Stimulated activated naive CD8-positive, alpha-beta T cell treated with anti-CD3 and anti-CD28 coated beads, Interleukin-15, amount 100 ng/mL, for 72 hours (primary cell): ENCODE results near the gene BMPR1B.
"Not testable (repeated sequence)": the region's sequence is repeated elsewhere in the genome, so short reads cannot be mapped to it uniquely, and the experiment has no call there.

Experiments used
- ATAC-seq: fragments of 150-1000 bp; cut with Tn5 transposase; 2 replicates; pipeline ENCODE4 v1.10.0; 2021; ENCODE audit warnings: mild to moderate bottlenecking, moderate library complexity
- DNase-seq, 2 donors: peaks; one replicate each; pipeline ENCODE4 v3.0.0; 2021 to 2022
- H3K27ac Mint-ChIP-seq, 2 donors: one replicate each; pipeline ENCODE4 v1.8.0; 2022; ENCODE audit warnings: mild to moderate bottlenecking in 2 of 2, mixed read lengths in 2 of 2, moderate library complexity in 2 of 2
- H3K27me3 Mint-ChIP-seq: one replicate; pipeline ENCODE4 v1.8.0; 2022; ENCODE audit warnings: mixed read lengths
- H3K4me1 Mint-ChIP-seq: one replicate; pipeline ENCODE4 v1.8.0; 2022; ENCODE audit warnings: mild to moderate bottlenecking, mixed read lengths
- H3K4me3 Mint-ChIP-seq, 2 donors: one replicate each; pipeline ENCODE4 v1.8.0; 2022; ENCODE audit warnings: mild to moderate bottlenecking in 2 of 2, mixed read lengths in 2 of 2, moderate library complexity in 1 of 2
- H3K9me3 Mint-ChIP-seq, 2 donors: one replicate each; pipeline ENCODE4 v1.8.0; 2022; ENCODE audit warnings: mixed read lengths in 2 of 2

Gene BMPR1B

GRCh38 chr4:95038791-95039190, 281.0 kb downstream of the BMPR1B start:
- H3K9me3 Mint-ChIP-seq = peaks cover 5 to 6% of the 10 kb centered on the region in 2 donors
- H3K4me1 Mint-ChIP-seq = no peaks in the 10 kb centered on the region
- ATAC-seq = no peak
- H3K27ac Mint-ChIP-seq = no peak overlapping the region
- DNase-seq = no peak
- H3K4me3 Mint-ChIP-seq = no peak overlapping the region
- no peaks in the 10 kb centered on the region for H3K27me3 Mint-ChIP-seq

- H3K27me3 Mint-ChIP-seq = no peaks in the 10 kb centered on the region
- ATAC-seq (no peak), DNase-seq (no peak)
- no peaks in the 10 kb centered on the region for H3K4me1 Mint-ChIP-seq
- H3K9me3 Mint-ChIP-seq = no peaks in the 10 kb centered on the region
- no peak overlapping the region for H3K4me3 Mint-ChIP-seq
- no peak overlapping the region for H3K27ac Mint-ChIP-seq
Observed at GRCh38 chr4:95044324-95044837, 286.6 kb downstream of the BMPR1B start.

- DNase-seq = no peak
- no peak overlapping the region for H3K27ac Mint-ChIP-seq
- H3K9me3 Mint-ChIP-seq = no peaks in the 10 kb centered on the region
- no peaks in the 10 kb centered on the region for H3K4me1 Mint-ChIP-seq
- H3K4me3 Mint-ChIP-seq = no peak overlapping the region
- no peaks in the 10 kb centered on the region for H3K27me3 Mint-ChIP-seq
- no peak for ATAC-seq
Observed at GRCh38 chr4:95045429-95045828, 287.7 kb downstream of the BMPR1B start.

GRCh38 chr4:95048296-95048695, 290.5 kb downstream of the BMPR1B start:
- Mint-ChIP-seq H3K9me3 (no peaks in the 10 kb centered on the region), H3K4me3 (no peak overlapping the region), H3K4me1 (no peaks in the 10 kb centered on the region), H3K27me3 (no peaks in the 10 kb centered on the region), H3K27ac (no peak overlapping the region)
- DNase-seq (no peak), ATAC-seq (no peak)

DNA sequence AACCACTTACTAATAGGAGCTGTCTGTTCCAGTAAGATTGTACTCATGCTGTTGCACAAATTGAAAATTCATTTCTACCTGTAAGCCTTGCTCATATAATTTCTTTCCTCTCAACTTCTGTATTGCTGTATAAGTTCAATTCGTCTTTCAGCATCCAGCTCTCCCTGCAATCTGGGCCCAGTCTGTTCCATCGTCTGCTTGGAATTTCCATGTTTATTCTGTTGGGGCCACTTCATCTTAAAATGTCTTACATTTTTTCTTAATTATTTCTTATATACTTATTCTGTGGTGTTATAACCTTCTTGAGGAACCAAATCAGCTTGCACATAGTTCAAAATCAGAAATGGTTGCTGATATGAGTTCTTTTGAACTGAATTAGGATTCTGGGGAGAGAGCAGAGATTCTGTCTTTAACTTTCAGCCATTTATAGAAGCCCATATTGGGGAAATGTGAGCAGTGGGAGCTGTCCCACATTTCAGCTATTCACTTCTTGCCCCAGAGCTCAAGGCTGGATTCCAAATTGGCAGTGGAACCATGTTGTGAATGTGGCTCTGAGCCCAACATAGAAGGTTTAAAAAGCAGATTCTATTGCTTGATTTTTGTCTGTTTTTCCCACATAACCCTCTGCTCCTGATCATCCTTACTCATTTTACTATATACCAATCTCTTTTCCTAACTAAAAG, 291.9 kb downstream of the BMPR1B start:
- H3K4me3 Mint-ChIP-seq = no peak overlapping the region
- H3K9me3 Mint-ChIP-seq = no peaks in the 10 kb centered on the region
- ATAC-seq = no peak
- DNase-seq = no peak
- no peaks in the 10 kb centered on the region for H3K27me3 Mint-ChIP-seq
- no peak overlapping the region for H3K27ac Mint-ChIP-seq
- H3K4me1 Mint-ChIP-seq = no peaks in the 10 kb centered on the region

DNA sequence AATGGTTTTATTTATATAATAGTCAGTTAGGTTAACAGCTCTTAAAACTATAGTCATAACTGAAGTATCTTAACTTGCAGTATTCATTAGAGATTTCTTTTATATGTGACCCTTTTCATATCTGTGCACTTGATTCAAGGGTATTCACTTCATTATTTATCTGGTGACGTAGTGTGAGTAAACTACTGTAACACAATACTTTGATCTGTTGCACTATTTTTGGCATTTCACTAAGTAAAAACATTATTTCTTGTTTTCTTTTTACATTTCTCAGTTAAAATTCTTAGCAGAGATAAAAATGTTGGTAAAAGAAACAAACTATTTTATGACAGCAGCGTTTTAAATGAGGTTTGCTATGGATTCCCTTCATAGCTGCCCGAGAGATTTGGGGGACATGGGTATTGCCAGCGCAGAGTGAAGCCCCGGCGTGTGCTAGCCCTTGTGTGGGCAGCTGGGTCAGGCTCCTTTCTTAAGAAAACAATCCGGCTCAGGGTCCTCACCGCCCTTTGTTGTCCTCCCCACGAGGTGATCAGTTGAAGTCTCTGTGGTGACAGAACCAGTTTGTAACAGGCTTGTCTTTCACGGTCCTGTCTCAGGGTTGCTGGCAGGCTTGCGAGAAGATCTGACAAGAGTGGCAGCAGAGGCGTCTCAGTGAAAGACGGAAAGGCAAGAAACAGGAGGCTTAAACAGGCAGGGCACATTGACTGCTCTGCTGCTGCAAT, 293.4 kb downstream of the BMPR1B start:
- no peaks in the 10 kb centered on the region for H3K4me1 Mint-ChIP-seq
- H3K4me3 Mint-ChIP-seq = no peak overlapping the region
- H3K27me3 Mint-ChIP-seq = no peaks in the 10 kb centered on the region
- ATAC-seq (no peak), DNase-seq (no peak)
- no peaks in the 10 kb centered on the region for H3K9me3 Mint-ChIP-seq
- no peak overlapping the region for H3K27ac Mint-ChIP-seq

GRCh38 chr4:95051702-95052020, 293.9 kb downstream of the BMPR1B start:
- Mint-ChIP-seq H3K27me3 (no peaks in the 10 kb centered on the region), H3K9me3 (no peaks in the 10 kb centered on the region), H3K27ac (no peak overlapping the region), H3K4me1 (no peaks in the 10 kb centered on the region), H3K4me3 (no peak overlapping the region)
- ATAC-seq (no peak), DNase-seq (no peak)

GRCh38 chr4:95058991-95059390, 301.2 kb downstream of the BMPR1B start:
- Mint-ChIP-seq H3K27me3 (no peaks in the 10 kb centered on the region), H3K9me3 (no peaks in the 10 kb centered on the region), H3K4me3 (no peak overlapping the region), H3K4me1 (no peaks in the 10 kb centered on the region), H3K27ac (no peak overlapping the region)
- DNase-seq (no peak), ATAC-seq (no peak)

GRCh38 chr4:95059663-95060062, 301.9 kb downstream of the BMPR1B start:
- Mint-ChIP-seq H3K27me3 (no peaks in the 10 kb centered on the region), H3K27ac (no peak overlapping the region), H3K9me3 (no peaks in the 10 kb centered on the region), H3K4me3 (no peak overlapping the region), H3K4me1 (no peaks in the 10 kb centered on the region)
- no peak for DNase-seq
- no peak for ATAC-seq

GRCh38 chr4:95061220-95061619, 303.5 kb downstream of the BMPR1B start:
- DNase-seq (no peak), ATAC-seq (no peak)
- Mint-ChIP-seq H3K27me3 (no peaks in the 10 kb centered on the region), H3K27ac (no peak overlapping the region), H3K9me3 (no peaks in the 10 kb centered on the region), H3K4me1 (no peaks in the 10 kb centered on the region), H3K4me3 (no peak overlapping the region)

DNA sequence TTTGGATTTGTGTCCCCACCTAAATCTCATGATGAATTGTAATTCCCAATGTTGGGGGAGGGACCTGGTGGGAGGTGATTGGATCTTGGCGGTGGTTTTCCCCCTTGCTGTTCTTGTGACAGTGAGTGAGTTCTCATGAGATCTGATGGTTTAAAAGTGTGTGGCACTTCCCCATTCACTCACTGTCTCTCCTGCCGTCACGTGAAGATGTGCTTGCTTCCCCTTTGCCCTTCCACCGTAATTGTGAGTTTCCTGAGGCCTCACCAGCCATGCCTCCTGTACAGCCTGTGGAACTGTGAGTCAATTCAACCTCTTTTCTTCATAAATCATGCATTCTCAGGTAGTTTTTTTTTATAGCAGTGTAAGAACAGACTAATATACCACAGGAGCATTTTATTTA, 304.0 kb downstream of the BMPR1B start:
- not testable (repeated sequence) for H3K27ac Mint-ChIP-seq

GRCh38 chr4:95066050-95066449, 308.3 kb downstream of the BMPR1B start:
- DNase-seq (no peak), ATAC-seq (no peak)
- Mint-ChIP-seq H3K4me3 (no peak overlapping the region), H3K4me1 (no peaks in the 10 kb centered on the region), H3K27ac (no peak overlapping the region), H3K27me3 (no peaks in the 10 kb centered on the region), H3K9me3 (peaks cover 0 to 5% of the 10 kb centered on the region in 2 donors)

More for the DNA sequence above, 304.0 kb downstream of the BMPR1B start:
- H3K27me3 Mint-ChIP-seq, H3K9me3 Mint-ChIP-seq, DNase-seq, H3K4me1 Mint-ChIP-seq, H3K4me3 Mint-ChIP-seq, ATAC-seq: not testable (repeated sequence)

DNA sequence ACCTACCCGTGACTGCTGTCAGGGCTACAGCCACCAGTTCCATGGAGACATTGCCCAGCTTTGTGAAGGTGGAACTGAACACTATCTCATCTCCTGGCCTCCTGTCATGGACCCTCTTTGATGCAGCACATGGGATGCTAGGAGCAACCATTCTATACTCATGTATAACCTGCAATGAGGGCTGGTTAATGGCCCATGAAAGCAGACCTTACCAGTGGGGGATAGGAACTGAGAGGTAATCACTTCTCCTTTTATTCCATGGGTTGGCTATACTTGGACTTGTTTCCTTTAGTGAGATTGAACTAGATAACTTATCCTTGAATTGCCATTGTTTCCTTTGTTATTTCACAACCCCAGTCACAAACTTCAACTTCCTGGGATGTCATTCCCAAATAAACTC, 310.6 kb downstream of the BMPR1B start:
- Mint-ChIP-seq H3K4me3 (no peak overlapping the region), H3K27ac (no peak overlapping the region), H3K27me3 (no peaks in the 10 kb centered on the region), H3K4me1 (no peaks in the 10 kb centered on the region), H3K9me3 (peaks cover 0 to 5% of the 10 kb centered on the region in 2 donors)
- DNase-seq (no peak), ATAC-seq (no peak)

DNA sequence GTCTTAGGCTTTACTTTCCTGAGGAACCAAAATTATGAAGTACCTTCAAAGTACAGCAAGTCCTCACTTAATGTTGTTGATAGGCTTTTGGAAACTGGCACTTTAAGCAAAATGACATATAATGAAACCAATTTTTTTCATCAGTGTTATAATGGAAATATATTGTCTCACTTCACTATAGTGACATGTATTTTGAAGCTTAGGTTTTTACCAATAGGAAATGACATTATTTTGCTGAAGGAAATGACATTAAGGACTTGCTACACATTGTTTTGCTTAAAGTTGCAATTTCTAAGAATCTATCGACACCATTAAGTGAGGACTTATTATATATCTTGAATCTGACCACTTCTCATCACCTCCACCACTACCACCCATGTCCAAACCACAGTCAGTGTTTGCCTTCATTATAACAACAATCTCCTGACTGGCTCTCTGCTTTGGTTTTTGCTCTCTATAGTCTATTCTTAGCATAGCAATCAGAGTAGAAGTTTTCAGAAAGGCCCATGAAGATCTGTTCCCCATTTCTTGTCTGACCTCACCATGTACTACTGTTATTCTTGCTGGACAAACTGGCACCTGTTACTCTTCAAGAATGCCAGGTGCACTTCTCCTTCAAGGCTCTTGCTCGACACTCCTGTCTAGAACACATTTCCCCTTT, 311.2 kb downstream of the BMPR1B start:
- Mint-ChIP-seq H3K27ac (peak overlapping the region in 1 of 2 donors; percentile 0), H3K4me3 (no peak overlapping the region), H3K27me3 (no peaks in the 10 kb centered on the region), H3K4me1 (no peaks in the 10 kb centered on the region), H3K9me3 (peaks cover 0 to 5% of the 10 kb centered on the region in 2 donors)
- ATAC-seq (peak; percentile 45), DNase-seq (no peak)

- Mint-ChIP-seq H3K9me3 (peaks cover 0 to 5% of the 10 kb centered on the region in 2 donors), H3K27me3 (no peaks in the 10 kb centered on the region), H3K27ac (no peak overlapping the region), H3K4me3 (no peak overlapping the region), H3K4me1 (no peaks in the 10 kb centered on the region)
- ATAC-seq (no peak), DNase-seq (no peak)
Observed at GRCh38 chr4:95071851-95072250, 314.1 kb downstream of the BMPR1B start.

GRCh38 chr4:95073646-95074045, 315.9 kb downstream of the BMPR1B start:
- no peaks in the 10 kb centered on the region for H3K4me1 Mint-ChIP-seq
- H3K27me3 Mint-ChIP-seq = no peaks in the 10 kb centered on the region
- no peak for DNase-seq
- ATAC-seq = no peak
- no peaks in the 10 kb centered on the region for H3K9me3 Mint-ChIP-seq
- H3K4me3 Mint-ChIP-seq = no peak overlapping the region
- H3K27ac Mint-ChIP-seq = no peak overlapping the region
